ENCODE results near the gene ROPN1B. TPM values are rescaled to one million over a fixed set of nuclear protein-coding genes. Genes with fewer than 3 reads are reported as not detected.

Gene ROPN1B
- total and polyA plus RNA-seq, 2 of the 8 experiments (the other 6 are each of a cell fraction or from before 2014, with no cell fraction given): 0.30 TPM; not detected in 1

- TF ChIP-seq CHD7 (IDR thresholded peaks at IDR 0.05; ENCODE audit: insufficient replicate concordance, low read length): no peak
Measured at GRCh38 chr3:126030455-126030854, 61.5 kb downstream of the ROPN1B start (continued).
